Upper lobe of left lung (tissue), 4 donors: Measurements from ENCODE around the gene PCDH8.

Experiments used
- POLR2AphosphoS5 ChIP-seq, 2 donors: sonication (generic); formaldehyde crosslinking; IDR thresholded peaks; one replicate each; pipeline ENCODE4 v1.5.1; 2017; ENCODE audit warnings: antibody characterized with exemption in 2 of 2
- TF ChIP-seq, protein P1 (sequence below), 6 experiments: fragments of 450-650 bp in 4 of 6; fragments of 200-600 bp in 2 of 6; sonication (generic) in 2 of 6; IDR thresholded peaks; one replicate each; pipeline ENCODE4 v1.5.1; 2016 to 2019; ENCODE audit warnings: antibody characterized with exemption in 6 of 6

DNA sequence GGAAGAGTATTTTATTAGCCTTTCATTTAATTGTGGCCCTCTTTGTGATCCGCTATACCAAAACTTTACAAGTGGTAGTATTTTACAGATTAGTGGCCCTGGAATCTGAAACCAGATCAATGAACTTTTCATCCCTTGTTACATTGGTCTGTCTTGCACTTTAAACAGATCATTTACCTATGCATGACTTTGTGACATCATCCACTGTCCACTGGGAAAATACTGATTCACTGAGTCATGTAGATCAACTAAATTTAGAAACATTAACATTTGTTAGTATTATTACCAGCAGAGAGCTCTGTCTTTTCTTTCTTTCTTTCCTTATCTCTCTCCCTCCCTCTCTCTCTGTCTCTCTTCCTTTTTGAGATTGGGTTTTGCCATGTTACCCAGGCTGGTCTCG, 17.5 kb downstream of the PCDH8 start:
- TF ChIP-seq, protein P1, sequence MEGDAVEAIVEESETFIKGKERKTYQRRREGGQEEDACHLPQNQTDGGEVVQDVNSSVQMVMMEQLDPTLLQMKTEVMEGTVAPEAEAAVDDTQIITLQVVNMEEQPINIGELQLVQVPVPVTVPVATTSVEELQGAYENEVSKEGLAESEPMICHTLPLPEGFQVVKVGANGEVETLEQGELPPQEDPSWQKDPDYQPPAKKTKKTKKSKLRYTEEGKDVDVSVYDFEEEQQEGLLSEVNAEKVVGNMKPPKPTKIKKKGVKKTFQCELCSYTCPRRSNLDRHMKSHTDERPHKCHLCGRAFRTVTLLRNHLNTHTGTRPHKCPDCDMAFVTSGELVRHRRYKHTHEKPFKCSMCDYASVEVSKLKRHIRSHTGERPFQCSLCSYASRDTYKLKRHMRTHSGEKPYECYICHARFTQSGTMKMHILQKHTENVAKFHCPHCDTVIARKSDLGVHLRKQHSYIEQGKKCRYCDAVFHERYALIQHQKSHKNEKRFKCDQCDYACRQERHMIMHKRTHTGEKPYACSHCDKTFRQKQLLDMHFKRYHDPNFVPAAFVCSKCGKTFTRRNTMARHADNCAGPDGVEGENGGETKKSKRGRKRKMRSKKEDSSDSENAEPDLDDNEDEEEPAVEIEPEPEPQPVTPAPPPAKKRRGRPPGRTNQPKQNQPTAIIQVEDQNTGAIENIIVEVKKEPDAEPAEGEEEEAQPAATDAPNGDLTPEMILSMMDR (IDR thresholded peaks at IDR 0.05), result no peak
- TF ChIP-seq POLR2AphosphoS5 (IDR thresholded peaks at IDR 0.05), result no peak
